ENCODE data around the gene MAST2.

Gene MAST2

DNA sequence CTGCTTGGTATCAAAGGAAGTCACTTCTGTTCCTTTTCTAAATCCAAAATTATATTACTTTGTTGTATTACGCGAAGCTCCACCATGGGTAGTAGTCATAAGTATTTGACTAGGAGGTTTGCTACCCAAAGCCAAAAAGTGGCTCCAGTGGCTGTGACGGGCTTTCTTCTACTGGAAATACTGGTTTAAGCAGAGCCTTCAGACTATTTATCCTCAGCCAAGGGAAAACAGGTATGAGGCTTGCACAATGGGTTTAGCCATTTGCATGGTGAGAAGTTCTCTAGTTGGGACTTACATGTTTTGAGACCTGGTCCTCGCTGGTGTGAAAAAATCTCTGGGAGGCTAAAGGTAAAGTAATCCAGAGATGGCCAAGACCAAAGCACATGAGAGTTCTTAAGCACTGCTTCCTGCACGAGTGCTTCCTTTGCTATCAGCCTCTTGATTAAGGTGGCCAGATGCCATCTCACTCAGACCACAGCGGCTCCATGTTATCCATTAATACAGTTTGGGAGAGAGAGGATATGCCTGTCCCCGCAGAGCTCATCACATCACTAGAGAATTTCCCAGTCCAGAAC lies 207.8 kb downstream of the MAST2 start:
- TF ChIP-seq, protein P1, sequence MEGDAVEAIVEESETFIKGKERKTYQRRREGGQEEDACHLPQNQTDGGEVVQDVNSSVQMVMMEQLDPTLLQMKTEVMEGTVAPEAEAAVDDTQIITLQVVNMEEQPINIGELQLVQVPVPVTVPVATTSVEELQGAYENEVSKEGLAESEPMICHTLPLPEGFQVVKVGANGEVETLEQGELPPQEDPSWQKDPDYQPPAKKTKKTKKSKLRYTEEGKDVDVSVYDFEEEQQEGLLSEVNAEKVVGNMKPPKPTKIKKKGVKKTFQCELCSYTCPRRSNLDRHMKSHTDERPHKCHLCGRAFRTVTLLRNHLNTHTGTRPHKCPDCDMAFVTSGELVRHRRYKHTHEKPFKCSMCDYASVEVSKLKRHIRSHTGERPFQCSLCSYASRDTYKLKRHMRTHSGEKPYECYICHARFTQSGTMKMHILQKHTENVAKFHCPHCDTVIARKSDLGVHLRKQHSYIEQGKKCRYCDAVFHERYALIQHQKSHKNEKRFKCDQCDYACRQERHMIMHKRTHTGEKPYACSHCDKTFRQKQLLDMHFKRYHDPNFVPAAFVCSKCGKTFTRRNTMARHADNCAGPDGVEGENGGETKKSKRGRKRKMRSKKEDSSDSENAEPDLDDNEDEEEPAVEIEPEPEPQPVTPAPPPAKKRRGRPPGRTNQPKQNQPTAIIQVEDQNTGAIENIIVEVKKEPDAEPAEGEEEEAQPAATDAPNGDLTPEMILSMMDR (IDR thresholded peaks at IDR 0.05; ENCODE audit: borderline replicate concordance, control extremely low read depth, extremely low read depth, insufficient read depth, missing control alignments): no peak
- in situ Hi-C loops (cut with MboI; ENCODE audit: low sequenced_read_pairs, unreplicated experiment): no loop called here
- no peak for DNase-seq (ENCODE audit: low spot score)

DNA sequence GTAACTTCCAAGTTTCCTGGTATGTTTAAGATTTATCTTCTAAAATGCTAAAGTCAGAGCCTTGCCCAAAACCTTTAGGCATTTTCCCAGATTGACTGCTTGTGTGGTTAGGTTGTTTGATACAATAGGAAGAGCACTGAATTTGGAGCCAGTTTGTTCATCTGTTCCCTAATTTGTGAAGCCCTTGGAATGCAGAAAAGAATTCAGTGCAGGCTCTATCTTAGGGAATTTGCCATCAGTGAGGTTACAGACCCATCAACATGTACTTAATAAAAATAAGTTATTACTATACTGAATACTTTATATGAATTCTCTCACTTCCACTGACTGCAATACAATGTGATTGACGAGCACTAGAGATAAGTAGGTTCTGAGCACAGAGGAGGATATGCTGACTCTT lies 208.8 kb downstream of the MAST2 start:
- in situ Hi-C loops (cut with MboI; ENCODE audit: low sequenced_read_pairs, unreplicated experiment): no loop called here
- TF ChIP-seq, protein P1 (IDR thresholded peaks at IDR 0.05; ENCODE audit: borderline replicate concordance, control extremely low read depth, extremely low read depth, insufficient read depth, missing control alignments): no peak
- DNase-seq (ENCODE audit: low spot score): no peak

DNA sequence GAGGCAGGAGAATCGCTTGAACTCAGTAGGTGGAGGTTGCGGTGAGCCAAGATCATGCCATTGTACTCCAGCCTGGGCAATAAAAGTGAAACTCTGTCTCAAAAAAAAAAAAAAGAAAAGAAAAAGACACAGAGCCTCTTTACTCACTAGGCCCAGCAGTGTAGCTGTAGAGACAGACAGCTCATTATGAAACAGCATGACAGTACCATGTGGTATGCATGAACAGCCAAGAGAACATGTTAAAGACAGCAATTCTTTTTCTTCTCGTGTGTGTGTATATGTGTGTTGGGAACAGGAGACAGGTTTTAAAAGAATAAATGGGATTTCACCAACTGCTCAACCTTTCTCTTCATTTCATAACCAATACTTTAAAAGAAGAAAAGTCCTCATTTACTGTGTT lies 210.2 kb downstream of the MAST2 start:
- DNase-seq (ENCODE audit: low spot score): no peak
- TF ChIP-seq, protein P1 (IDR thresholded peaks at IDR 0.05; ENCODE audit: borderline replicate concordance, control extremely low read depth, extremely low read depth, insufficient read depth, missing control alignments): no peak
- in situ Hi-C loops (cut with MboI; ENCODE audit: low sequenced_read_pairs, unreplicated experiment): no loop called here

DNA sequence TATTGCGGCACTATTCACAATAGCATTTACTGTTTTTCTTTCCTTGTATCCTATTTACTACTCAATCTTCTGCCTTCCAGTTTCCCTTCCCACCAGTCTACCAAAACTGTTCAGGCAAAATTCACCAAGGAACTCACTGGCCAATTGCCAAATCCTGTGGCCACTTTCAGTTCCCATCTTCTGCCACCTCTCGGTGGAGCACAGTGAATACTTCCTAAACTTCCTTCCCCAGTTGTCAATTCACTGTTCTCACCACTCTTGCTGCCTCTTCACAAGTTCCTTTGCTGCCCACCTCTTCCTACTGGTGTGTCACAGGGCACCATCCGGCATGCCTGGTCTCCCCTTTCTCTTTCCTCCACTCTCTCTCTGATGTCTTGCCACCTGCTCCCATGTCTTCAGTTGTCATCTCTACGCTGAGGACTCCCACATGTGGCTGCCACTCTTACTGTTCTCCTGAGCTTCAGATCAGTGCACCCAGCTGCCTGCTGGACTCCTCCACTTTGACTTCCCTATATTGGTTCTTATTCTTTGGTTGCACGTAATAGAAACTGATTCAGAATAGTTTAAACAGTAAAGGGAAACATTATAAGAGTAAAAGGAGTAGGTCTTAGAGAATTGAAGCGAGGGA lies 214.6 kb downstream of the MAST2 start:
- DNase-seq (ENCODE audit: low spot score): no peak
- TF ChIP-seq, protein P1 (IDR thresholded peaks at IDR 0.05; ENCODE audit: borderline replicate concordance, control extremely low read depth, extremely low read depth, insufficient read depth, missing control alignments): no peak
- in situ Hi-C loops (cut with MboI; ENCODE audit: low sequenced_read_pairs, unreplicated experiment): no loop called here

DNA sequence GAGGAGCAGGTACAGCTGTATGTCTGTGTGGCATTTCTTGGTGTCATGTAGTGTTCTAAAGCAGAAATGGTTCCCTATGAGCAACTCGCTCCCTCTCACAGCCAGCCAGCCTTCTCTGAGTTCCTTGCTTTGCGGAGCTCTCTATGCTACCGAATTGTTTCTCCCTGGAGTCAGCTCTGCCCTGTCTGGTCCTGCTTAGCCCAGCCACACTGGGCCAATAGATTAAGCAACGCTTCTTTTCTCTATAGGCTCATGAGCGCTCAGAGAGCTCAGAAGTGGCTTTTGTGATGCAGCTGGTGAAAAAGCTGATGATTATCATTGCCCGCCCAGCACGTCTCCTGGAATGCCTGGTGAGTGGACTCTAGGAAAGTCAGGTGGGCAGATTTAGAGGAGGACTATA lies 215.9 kb downstream of the MAST2 start:
- DNase-seq (ENCODE audit: low spot score): no peak
- TF ChIP-seq, protein P1 (IDR thresholded peaks at IDR 0.05; ENCODE audit: borderline replicate concordance, control extremely low read depth, extremely low read depth, insufficient read depth, missing control alignments): no peak
- in situ Hi-C loops (cut with MboI; ENCODE audit: low sequenced_read_pairs, unreplicated experiment): no loop called here

DNA sequence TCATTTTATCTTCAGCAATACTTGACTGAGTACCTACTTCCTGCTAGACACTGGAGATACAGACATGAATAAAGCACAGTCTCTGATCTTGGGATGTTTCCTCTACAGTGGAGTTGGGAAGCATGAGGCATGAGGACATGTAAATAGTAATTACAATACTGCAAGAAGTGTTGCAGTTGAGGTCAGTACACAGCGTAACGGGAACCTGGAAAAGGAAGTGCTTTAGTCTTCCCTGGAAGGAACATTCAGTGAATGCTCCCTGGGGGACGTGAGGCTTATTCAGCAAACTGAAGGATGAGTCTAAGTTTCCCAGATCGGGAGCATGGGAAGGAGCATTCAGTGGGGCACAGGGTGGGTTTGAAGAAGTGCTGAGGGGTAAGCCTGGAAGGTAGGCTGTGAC lies 216.6 kb downstream of the MAST2 start:
- TF ChIP-seq, protein P1 (IDR thresholded peaks at IDR 0.05; ENCODE audit: borderline replicate concordance, control extremely low read depth, extremely low read depth, insufficient read depth, missing control alignments): no peak
- in situ Hi-C loops (cut with MboI; ENCODE audit: low sequenced_read_pairs, unreplicated experiment): no loop called here
- DNase-seq (ENCODE audit: low spot score): no peak
